ENCODE measurements around the gene FNDC1.

Gene FNDC1

GRCh38 chr6:159257846-159258245 lies 88.6 kb downstream of the FNDC1 start:
- H3K4me3 ChIP-seq (replicated peaks; ENCODE audit: low read depth, low read length) = no peak overlapping the region
- TF ChIP-seq, protein P1, sequence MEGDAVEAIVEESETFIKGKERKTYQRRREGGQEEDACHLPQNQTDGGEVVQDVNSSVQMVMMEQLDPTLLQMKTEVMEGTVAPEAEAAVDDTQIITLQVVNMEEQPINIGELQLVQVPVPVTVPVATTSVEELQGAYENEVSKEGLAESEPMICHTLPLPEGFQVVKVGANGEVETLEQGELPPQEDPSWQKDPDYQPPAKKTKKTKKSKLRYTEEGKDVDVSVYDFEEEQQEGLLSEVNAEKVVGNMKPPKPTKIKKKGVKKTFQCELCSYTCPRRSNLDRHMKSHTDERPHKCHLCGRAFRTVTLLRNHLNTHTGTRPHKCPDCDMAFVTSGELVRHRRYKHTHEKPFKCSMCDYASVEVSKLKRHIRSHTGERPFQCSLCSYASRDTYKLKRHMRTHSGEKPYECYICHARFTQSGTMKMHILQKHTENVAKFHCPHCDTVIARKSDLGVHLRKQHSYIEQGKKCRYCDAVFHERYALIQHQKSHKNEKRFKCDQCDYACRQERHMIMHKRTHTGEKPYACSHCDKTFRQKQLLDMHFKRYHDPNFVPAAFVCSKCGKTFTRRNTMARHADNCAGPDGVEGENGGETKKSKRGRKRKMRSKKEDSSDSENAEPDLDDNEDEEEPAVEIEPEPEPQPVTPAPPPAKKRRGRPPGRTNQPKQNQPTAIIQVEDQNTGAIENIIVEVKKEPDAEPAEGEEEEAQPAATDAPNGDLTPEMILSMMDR (IDR thresholded peaks at IDR 0.05; ENCODE audit: insufficient read depth, low read length, poor library complexity, severe bottlenecking) = no peak
- H3K36me3 ChIP-seq (ENCODE audit: control insufficient read depth, insufficient read depth, low read length) = no peaks in the 10 kb centered on the region
- H3K27me3 ChIP-seq (replicated peaks; ENCODE audit: control insufficient read depth, insufficient read depth, low read length) = no peaks in the 10 kb centered on the region; the same call in 1 of the 2 replicates
- DNase-seq (ENCODE audit: extremely low read depth, insufficient read length) = no peak

DNA sequence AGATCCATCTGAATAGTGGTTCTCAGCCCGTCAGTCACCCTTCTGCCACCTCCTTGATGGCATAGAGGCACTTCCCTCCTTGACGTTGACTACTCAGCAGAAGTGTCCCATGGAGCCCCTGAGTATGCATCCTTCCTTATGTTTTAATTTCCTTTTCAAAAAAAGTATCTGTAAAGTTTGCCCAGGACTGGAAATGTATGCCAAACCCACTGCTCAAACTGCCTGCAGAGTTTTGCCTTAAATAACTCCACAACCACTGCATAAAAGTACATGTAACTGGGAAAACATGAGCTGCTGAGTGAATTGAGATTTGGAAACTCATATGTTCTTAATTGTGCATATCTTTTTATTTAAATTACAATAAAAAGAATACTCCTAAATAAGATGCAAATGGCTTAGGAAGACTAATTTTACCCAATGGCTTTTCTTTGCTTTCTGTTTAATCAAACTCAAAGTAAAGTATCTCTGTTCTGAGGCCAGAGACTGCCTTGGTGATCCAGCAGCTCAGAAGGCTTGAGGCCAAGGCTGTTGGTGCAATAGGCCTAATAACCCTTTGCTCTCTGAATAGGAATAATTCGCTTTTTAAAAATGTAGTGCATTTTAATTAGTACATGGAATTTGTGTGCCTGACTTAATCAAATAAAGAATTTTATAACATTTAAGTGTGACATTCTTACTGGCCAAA lies 90.4 kb downstream of the FNDC1 start:
- no peak for DNase-seq (ENCODE audit: extremely low read depth, insufficient read length)
- Histone ChIP-seq H3K4me3 (replicated peaks; ENCODE audit: low read depth, low read length) (no peak overlapping the region), H3K36me3 (ENCODE audit: control insufficient read depth, insufficient read depth, low read length) (no peaks in the 10 kb centered on the region), H3K27me3 (replicated peaks; ENCODE audit: control insufficient read depth, insufficient read depth, low read length) (no peaks in the 10 kb centered on the region; the same call in 1 of the 2 replicates)
- TF ChIP-seq, protein P1 (IDR thresholded peaks at IDR 0.05; ENCODE audit: insufficient read depth, low read length, poor library complexity, severe bottlenecking) = no peak

GRCh38 chr6:159260208-159260607 lies 91.0 kb downstream of the FNDC1 start:
- no peaks in the 10 kb centered on the region; the same call in 1 of the 2 replicates for H3K27me3 ChIP-seq (replicated peaks; ENCODE audit: control insufficient read depth, insufficient read depth, low read length)
- no peak for DNase-seq (ENCODE audit: extremely low read depth, insufficient read length)

GRCh38 chr6:159261995-159262394 lies 92.8 kb downstream of the FNDC1 start:
- no peak for DNase-seq (ENCODE audit: extremely low read depth, insufficient read length)
- H3K36me3 ChIP-seq (ENCODE audit: control insufficient read depth, insufficient read depth, low read length) = no peaks in the 10 kb centered on the region
- H3K4me3 ChIP-seq (replicated peaks; ENCODE audit: low read depth, low read length) = no peak overlapping the region
- TF ChIP-seq, protein P1 (IDR thresholded peaks at IDR 0.05; ENCODE audit: insufficient read depth, low read length, poor library complexity, severe bottlenecking) = no peak
- H3K27me3 ChIP-seq (replicated peaks; ENCODE audit: control insufficient read depth, insufficient read depth, low read length) = no peaks in the 10 kb centered on the region; the same call in 1 of the 2 replicates

More at GRCh38 chr6:159260208-159260607, 91.0 kb downstream of the FNDC1 start:
- no peak overlapping the region for H3K4me3 ChIP-seq (replicated peaks; ENCODE audit: low read depth, low read length)
- H3K36me3 ChIP-seq (ENCODE audit: control insufficient read depth, insufficient read depth, low read length) = no peaks in the 10 kb centered on the region
- TF ChIP-seq, protein P1 (IDR thresholded peaks at IDR 0.05; ENCODE audit: insufficient read depth, low read length, poor library complexity, severe bottlenecking) = no peak

GRCh38 chr6:159262586-159262985 lies 93.4 kb downstream of the FNDC1 start:
- H3K27me3 ChIP-seq (replicated peaks; ENCODE audit: control insufficient read depth, insufficient read depth, low read length) = no peaks in the 10 kb centered on the region; the same call in 1 of the 2 replicates
- no peak for DNase-seq (ENCODE audit: extremely low read depth, insufficient read length)
- H3K36me3 ChIP-seq (ENCODE audit: control insufficient read depth, insufficient read depth, low read length) = no peaks in the 10 kb centered on the region
- TF ChIP-seq, protein P1 (IDR thresholded peaks at IDR 0.05; ENCODE audit: insufficient read depth, low read length, poor library complexity, severe bottlenecking) = no peak
- H3K4me3 ChIP-seq (replicated peaks; ENCODE audit: low read depth, low read length) = no peak overlapping the region
